ENCODE results near the gene MATN1.

Gene MATN1

DNA sequence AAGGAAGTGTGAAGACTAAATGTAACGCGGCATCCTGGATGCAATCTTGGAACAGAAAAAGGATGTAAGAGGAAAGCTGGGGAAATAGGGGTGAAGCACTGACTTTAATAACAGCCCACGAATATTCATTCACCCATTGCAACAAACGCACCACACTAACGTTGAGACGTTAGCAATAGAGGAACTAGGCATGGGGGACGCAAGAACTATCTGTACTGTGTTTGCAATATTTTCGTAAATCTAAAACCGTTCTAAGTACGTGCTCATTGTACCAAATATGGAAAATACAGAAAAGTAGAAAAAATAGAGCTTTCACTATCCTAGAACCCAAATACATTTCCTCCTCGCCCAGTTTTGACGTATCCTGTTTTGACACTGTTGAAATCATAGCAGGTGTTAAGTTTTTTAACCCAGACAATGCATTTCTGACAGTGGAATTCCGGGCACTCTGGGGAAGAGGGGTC is 30.3 kb upstream of the MATN1 start:
- H3K4me1 Mint-ChIP-seq: peaks cover 65% of the 10 kb centered on the region
- H3K4me3 Mint-ChIP-seq: peak overlapping the region; percentile 99
- H3K36me3 Mint-ChIP-seq: peaks cover 32% of the 10 kb centered on the region
- DNase-seq (ENCODE audit: low spot score in 2 of 2) (peak; percentile 27 to 57), ATAC-seq (ENCODE audit: low read depth) (peak; percentile 18)
- H3K27ac Mint-ChIP-seq: peak overlapping the region; percentile 97
- no peaks in the 10 kb centered on the region for H3K9me3 Mint-ChIP-seq
- H3K27me3 Mint-ChIP-seq: no peaks in the 10 kb centered on the region

GRCh38 chr1:30753118-30753517 is 29.7 kb upstream of the MATN1 start:
- no peaks in the 10 kb centered on the region for H3K9me3 Mint-ChIP-seq
- no peak for ATAC-seq (ENCODE audit: low read depth)

GRCh38 chr1:30752651-30752908 is 29.2 kb upstream of the MATN1 start:
- Mint-ChIP-seq H3K27me3 (no peaks in the 10 kb centered on the region), H3K9me3 (no peaks in the 10 kb centered on the region), H3K36me3 (peaks cover 38% of the 10 kb centered on the region), H3K4me3 (peak overlapping the region; percentile 76), H3K4me1 (peaks cover 69% of the 10 kb centered on the region), H3K27ac (peak overlapping the region; percentile 97)
- no peak for ATAC-seq (ENCODE audit: low read depth)
- no peak for DNase-seq (ENCODE audit: low spot score in 2 of 2)

More at GRCh38 chr1:30753118-30753517, 29.7 kb upstream of the MATN1 start:
- Mint-ChIP-seq H3K4me1 (peaks cover 65% of the 10 kb centered on the region), H3K4me3 (peak overlapping the region; percentile 99), H3K27ac (peak overlapping the region; percentile 97), H3K36me3 (peaks cover 35% of the 10 kb centered on the region), H3K27me3 (no peaks in the 10 kb centered on the region)
- no peak for DNase-seq (ENCODE audit: low spot score in 2 of 2)

- Mint-ChIP-seq H3K27ac (peak overlapping the region; percentile 97), H3K27me3 (no peaks in the 10 kb centered on the region), H3K4me1 (peaks cover 74% of the 10 kb centered on the region), H3K9me3 (no peaks in the 10 kb centered on the region), H3K36me3 (peaks cover 40% of the 10 kb centered on the region), H3K4me3 (peak overlapping the region; percentile 76)
- DNase-seq (ENCODE audit: low spot score in 2 of 2) (no peak), ATAC-seq (ENCODE audit: low read depth) (no peak)
Observed at GRCh38 chr1:30751830-30752650, 28.7 kb upstream of the MATN1 start.

DNA sequence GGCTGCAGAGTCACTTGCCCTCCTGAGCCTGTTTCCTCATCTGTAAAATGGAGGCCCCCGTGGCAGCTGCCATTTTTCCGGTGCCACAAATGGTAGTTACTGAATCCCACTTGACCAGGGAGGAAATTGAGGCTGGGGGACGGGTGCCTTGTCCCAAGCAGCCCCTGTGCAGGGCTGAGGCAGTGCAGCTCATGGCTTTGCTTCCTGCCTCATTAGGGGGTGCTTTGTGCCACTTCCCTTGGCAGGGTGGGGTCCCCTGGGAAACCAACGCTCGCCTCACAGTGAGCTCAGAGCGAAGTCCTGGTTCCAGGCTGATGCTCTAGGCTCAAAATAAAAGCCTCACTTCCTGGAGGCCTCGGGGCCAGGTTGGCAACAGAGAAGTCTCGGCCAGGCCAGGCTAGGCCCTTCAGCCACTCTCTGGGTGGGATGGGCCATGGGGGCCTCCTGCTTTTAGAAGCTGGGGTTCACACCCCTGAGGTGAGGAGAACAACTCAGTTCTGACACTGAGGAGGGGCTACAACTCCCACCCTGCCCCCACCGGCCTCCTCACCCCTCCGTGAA is 27.4 kb upstream of the MATN1 start:
- peak; percentile 74 to 83 for DNase-seq (ENCODE audit: low spot score in 2 of 2)
- ATAC-seq (ENCODE audit: low read depth): peak; percentile 53
- Mint-ChIP-seq H3K4me1 (peaks cover 81% of the 10 kb centered on the region), H3K27ac (peak overlapping the region; percentile 97), H3K36me3 (peaks cover 38% of the 10 kb centered on the region), H3K4me3 (peak overlapping the region; percentile 76), H3K9me3 (no peaks in the 10 kb centered on the region), H3K27me3 (no peaks in the 10 kb centered on the region)

DNA sequence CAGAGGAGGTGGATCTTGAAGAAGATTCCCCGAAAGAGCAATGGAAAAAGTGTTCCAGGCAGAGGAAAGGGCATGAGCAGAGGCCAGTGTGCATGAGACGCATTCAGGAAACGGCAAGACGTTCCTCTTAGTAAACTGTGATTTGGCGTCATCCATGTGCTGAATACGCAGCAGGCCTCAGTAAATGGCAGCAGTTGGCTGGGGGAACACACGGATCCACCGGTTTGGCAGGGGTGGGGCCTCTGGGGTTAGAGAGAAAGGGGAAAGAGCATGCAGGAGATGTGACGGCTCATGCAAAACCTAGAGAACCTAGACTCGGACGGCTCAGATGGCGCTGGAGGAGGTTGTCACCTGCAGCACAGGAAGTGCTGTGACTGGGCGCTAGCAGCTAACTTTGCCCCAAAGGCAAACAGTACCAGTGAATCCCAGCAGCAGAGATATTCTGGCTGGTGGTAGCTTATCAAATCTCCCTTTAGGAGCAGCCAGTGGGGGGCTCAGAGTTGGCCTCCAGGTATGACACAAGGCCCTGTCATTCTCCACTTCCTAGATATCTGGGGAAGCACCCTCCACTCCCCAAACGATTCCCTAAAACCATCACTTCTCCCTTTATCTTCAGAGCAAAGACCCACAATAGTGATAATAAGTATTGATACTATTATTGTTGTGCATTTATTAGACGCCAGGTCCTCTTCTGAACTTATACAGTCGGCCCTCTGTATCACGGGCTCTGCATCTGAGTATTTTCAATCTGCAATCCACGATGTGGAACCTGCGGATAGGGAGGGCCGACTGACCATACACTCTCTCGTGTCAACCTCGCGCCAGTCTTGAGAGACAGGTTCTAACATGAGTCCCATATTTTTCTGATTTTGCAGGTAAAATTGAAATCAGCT is 26.6 kb upstream of the MATN1 start:
- Mint-ChIP-seq H3K27ac (peak overlapping the region; percentile 97), H3K36me3 (peaks cover 32% of the 10 kb centered on the region), H3K9me3 (no peaks in the 10 kb centered on the region), H3K4me1 (peaks cover 81% of the 10 kb centered on the region), H3K27me3 (no peaks in the 10 kb centered on the region), H3K4me3 (peak overlapping the region; percentile 76)
- DNase-seq (ENCODE audit: low spot score in 2 of 2) (peak in 1 of 2 donors; percentile 79), ATAC-seq (ENCODE audit: low read depth) (peak; percentile 48)

DNA sequence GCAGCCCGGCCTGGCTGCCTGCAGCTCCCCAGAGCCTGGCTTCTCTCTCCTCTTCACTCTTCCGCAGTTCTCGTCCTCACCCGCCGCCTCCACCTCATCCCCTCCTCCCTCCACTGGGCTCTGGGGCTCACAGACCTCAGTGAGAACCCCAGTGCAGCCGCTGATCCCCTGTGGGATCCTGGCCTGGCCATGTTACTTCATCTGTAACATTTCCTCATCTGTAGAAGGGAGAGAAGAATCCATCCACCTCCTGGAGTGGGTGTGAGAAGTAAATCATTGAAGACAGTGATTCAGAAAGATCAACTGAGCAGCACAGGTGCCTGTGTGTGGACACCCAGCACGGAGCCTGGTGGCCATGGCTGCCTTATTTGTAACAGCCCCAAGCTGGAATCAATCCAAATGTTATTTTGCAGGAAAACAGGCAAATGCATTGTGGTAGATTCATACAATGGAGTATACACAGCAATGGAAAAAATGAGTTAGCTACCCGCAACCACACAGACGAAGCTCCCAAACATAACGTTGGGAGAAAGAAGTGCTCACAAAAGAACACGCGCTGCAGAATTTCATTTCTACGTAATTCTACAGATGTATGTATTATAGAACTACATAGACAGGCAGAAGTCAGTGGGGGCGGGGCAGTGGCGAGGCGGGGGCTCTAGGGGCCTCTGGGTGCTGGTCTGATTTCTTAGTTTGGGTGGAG is 25.5 kb upstream of the MATN1 start:
- Mint-ChIP-seq H3K9me3 (no peaks in the 10 kb centered on the region), H3K36me3 (peaks cover 32% of the 10 kb centered on the region), H3K4me3 (peak overlapping the region; percentile 76), H3K27ac (peak overlapping the region; percentile 97), H3K27me3 (no peaks in the 10 kb centered on the region), H3K4me1 (peaks cover 84% of the 10 kb centered on the region)
- DNase-seq (ENCODE audit: low spot score in 2 of 2): no peak
- no peak for ATAC-seq (ENCODE audit: low read depth)

- Mint-ChIP-seq H3K27me3 (no peaks in the 10 kb centered on the region), H3K36me3 (peaks cover 29% of the 10 kb centered on the region), H3K4me1 (peaks cover 83% of the 10 kb centered on the region), H3K4me3 (peak overlapping the region; percentile 76), H3K27ac (peak overlapping the region; percentile 97), H3K9me3 (no peaks in the 10 kb centered on the region)
- ATAC-seq (ENCODE audit: low read depth) (no peak), DNase-seq (ENCODE audit: low spot score in 2 of 2) (no peak)
Observed at GRCh38 chr1:30748098-30748698, 24.8 kb upstream of the MATN1 start.

GRCh38 chr1:30747033-30748008 is 23.9 kb upstream of the MATN1 start:
- H3K4me3 Mint-ChIP-seq: peak overlapping the region; percentile 76
- DNase-seq (ENCODE audit: low spot score in 2 of 2) (no peak), ATAC-seq (ENCODE audit: low read depth) (no peak)
- peaks cover 80% of the 10 kb centered on the region for H3K4me1 Mint-ChIP-seq
- H3K27me3 Mint-ChIP-seq: no peaks in the 10 kb centered on the region
- no peaks in the 10 kb centered on the region for H3K9me3 Mint-ChIP-seq
- H3K36me3 Mint-ChIP-seq: peaks cover 26% of the 10 kb centered on the region
- peak overlapping the region; percentile 97 for H3K27ac Mint-ChIP-seq

DNA sequence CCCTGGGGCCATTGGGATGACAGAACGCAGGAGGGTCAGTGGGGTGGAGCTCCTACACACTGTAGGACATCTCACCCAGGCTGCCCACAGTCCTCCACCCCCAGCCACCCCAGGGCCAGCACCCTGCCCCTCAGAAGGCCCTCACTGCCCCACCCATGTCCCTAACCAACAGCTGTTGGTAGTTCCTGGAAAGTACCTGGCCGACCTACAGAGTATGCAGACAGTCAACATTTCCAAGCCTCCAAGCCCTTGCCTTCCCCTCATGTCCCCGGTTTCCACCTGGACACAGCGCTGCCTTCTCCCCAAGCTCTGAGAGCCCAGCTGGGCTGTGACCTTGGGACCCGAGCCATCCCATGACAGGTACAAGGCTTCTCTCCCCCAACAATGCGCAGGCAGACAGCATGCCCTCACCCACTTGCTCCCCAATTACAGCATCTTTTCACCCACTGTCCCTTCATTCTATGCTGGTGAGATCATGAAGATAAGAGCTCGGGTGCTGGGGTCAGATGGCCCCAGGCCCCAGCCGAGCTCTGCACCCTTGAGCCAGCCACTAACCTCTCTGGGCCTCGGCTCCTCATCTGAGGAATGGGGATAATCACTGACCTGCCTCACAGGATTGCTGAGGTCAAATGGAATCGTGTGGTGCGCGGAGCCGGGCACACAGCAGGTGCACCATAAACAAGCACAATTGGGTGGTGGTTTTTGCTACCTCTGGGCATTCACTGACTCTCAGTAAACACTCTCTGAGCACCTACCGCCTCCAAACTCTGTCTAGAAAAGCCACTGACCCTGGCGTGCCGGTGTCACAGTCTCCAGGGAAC is 23.0 kb upstream of the MATN1 start:
- Mint-ChIP-seq H3K4me3 (peak overlapping the region; percentile 76), H3K36me3 (peaks cover 30% of the 10 kb centered on the region), H3K27me3 (no peaks in the 10 kb centered on the region), H3K9me3 (no peaks in the 10 kb centered on the region), H3K27ac (peak overlapping the region; percentile 97), H3K4me1 (peaks cover 80% of the 10 kb centered on the region)
- DNase-seq (ENCODE audit: low spot score in 2 of 2) (no peak), ATAC-seq (ENCODE audit: low read depth) (no peak)

- Mint-ChIP-seq H3K36me3 (peaks cover 36% of the 10 kb centered on the region), H3K27ac (peak overlapping the region; percentile 97), H3K27me3 (no peaks in the 10 kb centered on the region), H3K4me1 (peaks cover 83% of the 10 kb centered on the region), H3K9me3 (no peaks in the 10 kb centered on the region), H3K4me3 (peak overlapping the region; percentile 76)
- no peak for DNase-seq (ENCODE audit: low spot score in 2 of 2)
- ATAC-seq (ENCODE audit: low read depth): no peak
Observed at GRCh38 chr1:30745834-30746208, 22.4 kb upstream of the MATN1 start.
